ENCODE data around the gene ACTRT1. TPM values are rescaled to one million over a fixed set of nuclear protein-coding genes. Genes with fewer than 3 reads are reported as not detected.

Gene ACTRT1
- total RNA-seq, 1 experiment from 2014 or later: not detected

DNA sequence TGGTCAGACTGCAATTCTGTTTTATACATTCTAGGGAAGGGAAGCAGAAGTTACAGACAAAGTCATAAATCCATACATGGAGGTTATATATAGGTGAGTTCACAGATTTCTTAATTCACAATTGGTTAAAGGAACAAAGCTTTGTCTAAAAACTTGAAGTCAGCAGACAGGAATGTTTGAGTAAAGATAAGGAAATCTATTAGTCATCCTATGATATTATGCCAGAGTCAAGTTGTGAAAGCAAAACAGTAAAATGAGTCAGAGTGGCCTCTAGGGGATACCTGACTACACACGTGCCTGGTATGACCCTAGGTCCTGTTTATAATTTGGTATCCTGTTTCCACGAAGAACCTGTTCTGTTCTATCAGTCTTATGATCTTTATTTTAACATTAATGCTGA lies 31.5 kb downstream of the ACTRT1 start:
- Histone ChIP-seq H3K36me3 (ENCODE audit: low read depth) (no peaks in the 10 kb centered on the region), H3K4me1 (replicated peaks; ENCODE audit: insufficient read depth) (peaks cover 19% of the 10 kb centered on the region), H3K4me3 (no peak overlapping the region), H3K4me2 (peak overlapping the region; percentile 32), H3F3A (ENCODE audit: insufficient read depth, low read depth) (peaks cover 9% of the 10 kb centered on the region), H2AFZ (no peak overlapping the region), H3K27me3 (ENCODE audit: insufficient read depth, low read depth) (no peaks in the 10 kb centered on the region), H3K9me3 (ENCODE audit: insufficient read depth, low read depth) (peaks cover 26% of the 10 kb centered on the region), H3K9me2 (ENCODE audit: insufficient read depth) (no peaks in the 10 kb centered on the region), H3K27ac (peak overlapping the region; percentile 61), H3K79me2 (ENCODE audit: low read depth) (no peaks in the 10 kb centered on the region), H4K20me1 (ENCODE audit: insufficient read depth) (no peaks in the 10 kb centered on the region)
- intact Hi-C loops (cut with micrococcal nuclease; ENCODE audit: unreplicated experiment): loop anchor here (2.0 kb wide), 1 partner anchor 142 kb away; no protein-coding TSS in a partner anchor
- POLR2A ChIA-PET (ENCODE audit: unreplicated experiment): interaction anchor here (0.6 kb wide), 2 partner anchors 10 to 349 kb away, joined by 3 to 6 read pairs; no protein-coding TSS in a partner anchor
- CTCF ChIA-PET: no interaction called here
- DNase-seq: peak; percentile 49 to 98
- BruUV-seq (replicated peaks): no TSS peak
- TF ChIP-seq EZH2 (IDR thresholded peaks at IDR 0.05; ENCODE audit: low read depth): no peak
- TF ChIP-seq, protein P1, sequence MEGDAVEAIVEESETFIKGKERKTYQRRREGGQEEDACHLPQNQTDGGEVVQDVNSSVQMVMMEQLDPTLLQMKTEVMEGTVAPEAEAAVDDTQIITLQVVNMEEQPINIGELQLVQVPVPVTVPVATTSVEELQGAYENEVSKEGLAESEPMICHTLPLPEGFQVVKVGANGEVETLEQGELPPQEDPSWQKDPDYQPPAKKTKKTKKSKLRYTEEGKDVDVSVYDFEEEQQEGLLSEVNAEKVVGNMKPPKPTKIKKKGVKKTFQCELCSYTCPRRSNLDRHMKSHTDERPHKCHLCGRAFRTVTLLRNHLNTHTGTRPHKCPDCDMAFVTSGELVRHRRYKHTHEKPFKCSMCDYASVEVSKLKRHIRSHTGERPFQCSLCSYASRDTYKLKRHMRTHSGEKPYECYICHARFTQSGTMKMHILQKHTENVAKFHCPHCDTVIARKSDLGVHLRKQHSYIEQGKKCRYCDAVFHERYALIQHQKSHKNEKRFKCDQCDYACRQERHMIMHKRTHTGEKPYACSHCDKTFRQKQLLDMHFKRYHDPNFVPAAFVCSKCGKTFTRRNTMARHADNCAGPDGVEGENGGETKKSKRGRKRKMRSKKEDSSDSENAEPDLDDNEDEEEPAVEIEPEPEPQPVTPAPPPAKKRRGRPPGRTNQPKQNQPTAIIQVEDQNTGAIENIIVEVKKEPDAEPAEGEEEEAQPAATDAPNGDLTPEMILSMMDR (conservative IDR thresholded peaks at IDR 0.05): no peak

DNA sequence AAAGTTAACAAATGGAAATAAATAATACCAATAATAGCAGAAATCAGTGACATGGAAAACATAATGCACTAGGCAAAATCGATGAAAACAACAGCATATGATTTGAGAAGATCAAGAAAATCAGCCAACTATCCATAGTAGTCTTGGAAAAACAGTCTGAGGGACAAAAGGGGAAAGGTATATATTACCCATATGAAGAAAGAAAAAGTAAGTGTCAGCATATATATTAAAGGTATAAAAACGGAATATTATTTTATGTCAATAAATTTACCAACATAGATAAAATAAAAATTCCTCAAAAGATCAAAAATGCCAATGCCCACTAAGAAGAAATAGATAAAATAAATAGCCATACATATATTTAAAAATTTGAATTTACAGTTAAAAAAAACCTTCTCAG lies 33.0 kb downstream of the ACTRT1 start:
- no peak for TF ChIP-seq EZH2 (IDR thresholded peaks at IDR 0.05; ENCODE audit: low read depth)
- TF ChIP-seq, protein P1 (conservative IDR thresholded peaks at IDR 0.05): no peak
- no peak overlapping the region for H3K4me2 ChIP-seq
- no peak for DNase-seq
- ChIA-PET CTCF (no interaction called here), POLR2A (ENCODE audit: unreplicated experiment) (no interaction called here)
- H4K20me1 ChIP-seq (ENCODE audit: insufficient read depth): no peaks in the 10 kb centered on the region
- H3F3A ChIP-seq (ENCODE audit: insufficient read depth, low read depth): peaks cover 9% of the 10 kb centered on the region
- BruUV-seq (replicated peaks): no TSS peak
- H3K27me3 ChIP-seq (ENCODE audit: insufficient read depth, low read depth): no peaks in the 10 kb centered on the region
- no peak overlapping the region for H3K27ac ChIP-seq
- H3K36me3 ChIP-seq (ENCODE audit: low read depth): no peaks in the 10 kb centered on the region
- H3K9me2 ChIP-seq (ENCODE audit: insufficient read depth): no peaks in the 10 kb centered on the region
- peaks cover 32% of the 10 kb centered on the region for H3K9me3 ChIP-seq (ENCODE audit: insufficient read depth, low read depth)
- H3K4me3 ChIP-seq: no peak overlapping the region
- H2AFZ ChIP-seq: no peak overlapping the region
- H3K4me1 ChIP-seq (replicated peaks; ENCODE audit: insufficient read depth): peaks cover 19% of the 10 kb centered on the region
- H3K79me2 ChIP-seq (ENCODE audit: low read depth): no peaks in the 10 kb centered on the region
- intact Hi-C loops (cut with micrococcal nuclease; ENCODE audit: unreplicated experiment): no loop called here

DNA sequence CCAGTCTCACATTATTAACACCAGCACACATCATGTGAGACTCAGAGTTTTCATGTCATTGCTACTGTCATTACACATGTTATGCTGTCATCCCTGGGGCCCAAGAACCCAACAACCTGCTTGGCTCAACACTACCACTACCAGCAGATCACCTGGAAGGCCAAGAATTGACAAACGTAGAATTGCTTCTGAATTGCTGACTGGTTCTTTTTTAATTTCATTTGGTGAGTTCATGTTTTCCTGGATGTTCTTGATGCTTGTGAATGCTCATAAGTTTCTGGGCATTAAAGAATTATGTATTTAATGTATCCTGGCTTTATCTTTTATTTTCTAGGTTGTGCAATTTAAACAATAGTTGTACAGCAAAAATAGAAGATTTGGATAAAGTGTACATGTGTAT lies 40.2 kb downstream of the ACTRT1 start:
- Histone ChIP-seq H4K20me1 (ENCODE audit: insufficient read depth) (no peaks in the 10 kb centered on the region), H3K79me2 (ENCODE audit: low read depth) (no peaks in the 10 kb centered on the region), H2AFZ (no peak overlapping the region), H3K9me2 (ENCODE audit: insufficient read depth) (no peaks in the 10 kb centered on the region; the same call in 1 of the 2 replicates), H3K4me3 (no peak overlapping the region), H3K36me3 (ENCODE audit: low read depth) (no peaks in the 10 kb centered on the region), H3K4me1 (replicated peaks; ENCODE audit: insufficient read depth) (no peaks in the 10 kb centered on the region), H3K9me3 (ENCODE audit: insufficient read depth, low read depth) (peaks cover 13% of the 10 kb centered on the region; the same call in 1 of the 2 replicates), H3F3A (ENCODE audit: insufficient read depth, low read depth) (no peaks in the 10 kb centered on the region), H3K27me3 (ENCODE audit: insufficient read depth, low read depth) (no peaks in the 10 kb centered on the region), H3K27ac (no peak overlapping the region), H3K4me2 (no peak overlapping the region)
- intact Hi-C loops (cut with micrococcal nuclease; ENCODE audit: unreplicated experiment): loop anchor here (5.0 kb wide), 1 partner anchor 35 kb away; no protein-coding TSS in a partner anchor
- DNase-seq: no peak
- no TSS peak for BruUV-seq (replicated peaks)
- ChIA-PET CTCF (no interaction called here), POLR2A (ENCODE audit: unreplicated experiment) (no interaction called here)
- TF ChIP-seq, protein P1 (conservative IDR thresholded peaks at IDR 0.05): no peak
- TF ChIP-seq EZH2 (IDR thresholded peaks at IDR 0.05; ENCODE audit: low read depth): no peak
